ENCODE data around the gene SDCCAG8. TPM values are rescaled to one million over a fixed set of nuclear protein-coding genes. Genes with fewer than 3 reads are reported as not detected.

SDCCAG8 gene
- total RNA-seq, 1 experiment from 2014 or later, result 14.0 TPM

- intact Hi-C loops (cut with micrococcal nuclease; ENCODE audit: unreplicated experiment), result loop anchor here (10.0 kb wide), 1 partner anchor 858 kb away; no protein-coding TSS in a partner anchor
- no TSS peak for BruUV-seq (replicated peaks)
- ChIA-PET CTCF (no interaction called here), POLR2A (interaction anchor here (0.6 kb wide), 1 partner anchor 1485 kb away, joined by 3 read pairs; no protein-coding TSS in a partner anchor)
- no peaks in the 10 kb centered on the region for H3K9me3 ChIP-seq (ENCODE audit: control insufficient read depth, insufficient read depth, low read depth, low read length)
- H3K36me3 ChIP-seq (ENCODE audit: control insufficient read depth, insufficient read depth, low read length), result no peaks in the 10 kb centered on the region
- H3K4me3 ChIP-seq (ENCODE audit: low read depth in 2 of 2, low read length in 2 of 2), result no peak overlapping the region
- TF ChIP-seq SIN3A (IDR thresholded peaks at IDR 0.05; ENCODE audit: borderline replicate concordance, insufficient read depth, low read depth, low read length) (no peak), REST (IDR thresholded peaks at IDR 0.05; ENCODE audit: insufficient read depth in 1 of 2, low read depth in 2 of 2, low read length in 1 of 2) (no peak), CTCF (IDR thresholded peaks at IDR 0.05) (no peak), POLR2AphosphoS5 (IDR thresholded peaks at IDR 0.05; ENCODE audit: low read depth, low read length) (no peak), TCF7L2 (IDR thresholded peaks at IDR 0.05; ENCODE audit: low read depth, low read length) (no peak)
- ATAC-seq (no peak), DNase-seq (ENCODE audit: low read depth, low spot score) (no peak)
- H3K27ac ChIP-seq (ENCODE audit: low read length), result no peak overlapping the region
- in situ Hi-C loops (cut with HindIII; ENCODE audit: low pct_unique_long_range_greater_than_20kb, low sequenced_read_pairs), result no loop called here
- H3K27me3 ChIP-seq (ENCODE audit: control insufficient read depth, insufficient read depth, low read length), result no peaks in the 10 kb centered on the region
- no peaks in the 10 kb centered on the region for H3K4me1 ChIP-seq (ENCODE audit: control insufficient read depth, insufficient read depth, low read length)
Measured at GRCh38 chr1:243322326-243322725, 66.5 kb downstream of the SDCCAG8 start.

GRCh38 chr1:243323491-243323890 is 67.7 kb downstream of the SDCCAG8 start:
- CTCF ChIA-PET, result interaction anchor here (0.7 kb wide), 1 partner anchor 68 kb away, joined by 3 read pairs; the partner anchor contains the start of gene CEP170
- no TSS peak for BruUV-seq (replicated peaks)
- ATAC-seq (no peak), DNase-seq (ENCODE audit: low read depth, low spot score) (no peak)
- intact Hi-C loops (cut with micrococcal nuclease; ENCODE audit: unreplicated experiment) (loop anchor here (10.0 kb wide), 1 partner anchor 859 kb away; no protein-coding TSS in a partner anchor), in situ Hi-C loops (cut with HindIII; ENCODE audit: low pct_unique_long_range_greater_than_20kb, low sequenced_read_pairs) (no loop called here)
- H3K27me3 ChIP-seq (ENCODE audit: control insufficient read depth, insufficient read depth, low read length), result no peaks in the 10 kb centered on the region
- H3K4me3 ChIP-seq (ENCODE audit: low read depth in 2 of 2, low read length in 2 of 2), result no peak overlapping the region
- no peaks in the 10 kb centered on the region for H3K9me3 ChIP-seq (ENCODE audit: control insufficient read depth, insufficient read depth, low read depth, low read length)
- H3K36me3 ChIP-seq (ENCODE audit: control insufficient read depth, insufficient read depth, low read length), result no peaks in the 10 kb centered on the region
- POLR2A ChIA-PET, result no interaction called here
- H3K4me1 ChIP-seq (ENCODE audit: control insufficient read depth, insufficient read depth, low read length), result no peaks in the 10 kb centered on the region
- TF ChIP-seq REST (IDR thresholded peaks at IDR 0.05; ENCODE audit: insufficient read depth in 1 of 2, low read depth in 2 of 2, low read length in 1 of 2) (no peak), SIN3A (IDR thresholded peaks at IDR 0.05; ENCODE audit: borderline replicate concordance, insufficient read depth, low read depth, low read length) (no peak), CTCF (IDR thresholded peaks at IDR 0.05) (no peak), POLR2AphosphoS5 (IDR thresholded peaks at IDR 0.05; ENCODE audit: low read depth, low read length) (no peak), TCF7L2 (IDR thresholded peaks at IDR 0.05; ENCODE audit: low read depth, low read length) (no peak)
- H3K27ac ChIP-seq (ENCODE audit: low read length), result no peak overlapping the region
